HCT116 (cell line): ENCODE data around the gene KLF11. TPM values are rescaled to one million over a fixed set of nuclear protein-coding genes. Genes with fewer than 3 reads are reported as not detected.

ENCODE experiments used
- ATAC-seq: fragments of 200-7000 bp; cut with Tn5 transposase; 2 replicates; pipeline ENCODE4 v1.9.1; 2020; ENCODE audit warnings: mild to moderate bottlenecking, moderate library complexity
- BruUV-seq: library from RNA; stranded (reverse); fragments of 400-500 nt; replicated peaks from 2 replicates; lab custom pipeline; 2021; lab: Mats Ljungman, UMichigan
- CTCF ChIA-PET: fragments of 300-600 bp; sonication (Branson Sonifier 250); formaldehyde crosslinking; loops from one replicate; lab custom pipeline; 2021; ENCODE audit warnings: antibody characterized with exemption; lab: Charles Lee
- POLR2A ChIA-PET: fragments of 300-600, 350-600 bp; sonication (Branson Sonifier 250); formaldehyde crosslinking; loops from one replicate; lab custom pipeline; 2021; ENCODE audit warnings: antibody characterized with exemption; lab: Charles Lee
- RAD21 ChIA-PET, 2 experiments: fragments of 300-600 bp; sonication (Branson Sonifier 250); formaldehyde crosslinking; loops; one replicate each; lab custom pipeline; 2023; ENCODE audit warnings: low total read pairs in 2 of 2; ENCODE audit not compliant: uncharacterized antibody in 2 of 2, unreplicated experiment in 2 of 2, low non-redundant PET in 1 of 2; lab: Charles Lee
- DNase-seq: peaks from one replicate; pipeline ENCODE4 v3.0.0-alpha.2; 2010; ENCODE audit warnings: low read depth, low spot score
- H2AFZ ChIP-seq: fragments of 200-600 bp; shearing (Covaris generic), sonication (generic); 2 replicates; pipeline ENCODE4 v1.6.1; 2017; ENCODE audit warnings: low read depth, mixed run types, mixed read lengths, antibody characterized with exemption, low read length; ENCODE audit not compliant: poor library complexity, severe bottlenecking
- H3K27ac ChIP-seq: 2 replicates; pipeline ENCODE4 v1.5.1; 2012; ENCODE audit warnings: low read depth, low read length
- H3K27me3 ChIP-seq: fragments of 200-600 bp; sonication (generic); 2 replicates; pipeline ENCODE4 v1.6.1; 2016; ENCODE audit warnings: mixed run types, low read length, mixed read lengths; ENCODE audit not compliant: insufficient read depth
- H3K36me3 ChIP-seq, 2 experiments: fragments of 200-500 bp in 1 of 2; fragments of 200-600 bp in 1 of 2; sonication (Bioruptor generic) in 1 of 2; sonication (generic) in 1 of 2; 2 replicates each; pipeline versions ENCODE4 v1.5.1 to v1.6.1; 2014 to 2016; ENCODE audit warnings: low read length in 2 of 2, inconsistent platforms in 1 of 2, mixed read lengths in 1 of 2, mixed run types in 1 of 2; ENCODE audit not compliant: insufficient read depth in 2 of 2, control insufficient read depth in 1 of 2
- H3K4me1 ChIP-seq, 2 experiments: fragments of 200-600 bp in 1 of 2; sonication (generic) in 1 of 2; 2 replicates each; pipeline versions ENCODE4 v1.5.1 to v1.6.1; 2012 to 2017; ENCODE audit warnings: low read length in 2 of 2, inconsistent platforms in 1 of 2, mild to moderate bottlenecking in 1 of 2, mixed read lengths in 1 of 2, mixed run types in 1 of 2, moderate library complexity in 1 of 2; ENCODE audit not compliant: insufficient read depth in 2 of 2, control insufficient read depth in 1 of 2
- H3K4me2 ChIP-seq: fragments of 200-600 bp; sonication (generic); 2 replicates; pipeline ENCODE4 v1.6.1; 2017; ENCODE audit warnings: mixed run types, low read length, mixed read lengths
- H3K4me3 ChIP-seq, 2 experiments: fragments of 200-600 bp in 1 of 2; sonication (generic) in 1 of 2; replicated peaks in 1 of 2; 2 replicates each; pipeline ENCODE4 v1.5.1; 2011 to 2016; ENCODE audit warnings: low read length in 2 of 2, control low read depth in 1 of 2, low read depth in 1 of 2, mild to moderate bottlenecking in 1 of 2, mixed read lengths in 1 of 2, mixed run types in 1 of 2
- H3K79me2 ChIP-seq: fragments of 200-600 bp; sonication (generic); 2 replicates; pipeline ENCODE4 v1.6.1; 2017; ENCODE audit warnings: mild to moderate bottlenecking, mixed run types, low read length, moderate library complexity, mixed read lengths; ENCODE audit not compliant: insufficient read depth
- H3K9ac ChIP-seq: fragments of 200-600 bp; sonication (generic); 2 replicates; pipeline ENCODE4 v1.6.1; 2016; ENCODE audit warnings: low read length, mixed read lengths
- H3K9me2 ChIP-seq: fragments of 200-600 bp; sonication (generic), shearing (Covaris generic); 2 replicates; pipeline ENCODE4 v1.6.1; 2017; ENCODE audit warnings: mixed run types, mild to moderate bottlenecking, moderate library complexity; ENCODE audit not compliant: insufficient read depth
- H3K9me3 ChIP-seq, 2 experiments: fragments of 200-500 bp in 1 of 2; fragments of 200-600 bp in 1 of 2; sonication (Bioruptor generic) in 1 of 2; sonication (generic) in 1 of 2; 2 replicates each; pipeline ENCODE4 v1.6.1; 2014 to 2017; ENCODE audit warnings: low read length in 2 of 2, mixed read lengths in 2 of 2, inconsistent platforms in 1 of 2, low read depth in 1 of 2, mild to moderate bottlenecking in 1 of 2, mixed run types in 1 of 2, moderate library complexity in 1 of 2; ENCODE audit not compliant: control insufficient read depth in 1 of 2, insufficient read depth in 1 of 2
- H4K20me1 ChIP-seq: fragments of 200-600 bp; sonication (generic), shearing (Covaris generic); 2 replicates; pipeline ENCODE4 v1.6.1; 2017; ENCODE audit warnings: mixed run types, mild to moderate bottlenecking, moderate library complexity; ENCODE audit not compliant: insufficient read depth
- ATF3 ChIP-seq: IDR thresholded peaks from 2 replicates; pipeline ENCODE4 v1.6.1; 2012
- CTCF ChIP-seq, 3 experiments: fragments of 200-600 bp in 1 of 3; sonication (generic) in 1 of 3; IDR thresholded peaks in 2 of 3; conservative IDR thresholded peaks in 1 of 3; 2 replicates each; pipeline ENCODE4 v1.5.1; 2012 to 2017; ENCODE audit warnings: low read depth in 2 of 3, low read length in 2 of 3, antibody characterized with exemption in 1 of 3, borderline replicate concordance in 1 of 3, control low read depth in 1 of 3, mild to moderate bottlenecking in 1 of 3, mixed read lengths in 1 of 3, mixed run types in 1 of 3, moderate library complexity in 1 of 3; ENCODE audit not compliant: insufficient read depth in 1 of 3
- EGR1 ChIP-seq: IDR thresholded peaks from 2 replicates; pipeline ENCODE4 v1.6.1; 2012; ENCODE audit warnings: low read depth
- ELF1 ChIP-seq: IDR thresholded peaks from 2 replicates; pipeline ENCODE4 v1.6.1; 2012; ENCODE audit warnings: low read depth, borderline replicate concordance
- EZH2 ChIP-seq: fragments of 200-600 bp; sonication (generic); IDR thresholded peaks from 2 replicates; pipeline ENCODE4 v1.6.1; 2017; ENCODE audit warnings: antibody characterized with exemption, mixed run types
- EZH2phosphoT487 ChIP-seq: fragments of 200-600 bp; IDR thresholded peaks from 2 replicates; pipeline ENCODE4 v1.6.1; 2018; ENCODE audit warnings: antibody characterized with exemption, borderline replicate concordance
- JUND ChIP-seq: IDR thresholded peaks from 2 replicates; pipeline ENCODE4 v1.6.1; 2012
- MAX ChIP-seq: IDR thresholded peaks from 2 replicates; pipeline ENCODE4 v1.6.1; 2012
- POLR2AphosphoS5 ChIP-seq: IDR thresholded peaks from 2 replicates; pipeline ENCODE4 v1.6.1; 2011; ENCODE audit warnings: mild to moderate bottlenecking, low read depth, low read length, moderate library complexity
- RAD21 ChIP-seq: IDR thresholded peaks from 2 replicates; pipeline ENCODE4 v1.6.1; 2012; ENCODE audit warnings: low read depth, mild to moderate bottlenecking
- REST ChIP-seq: IDR thresholded peaks from 2 replicates; pipeline ENCODE4 v1.6.1; 2012; ENCODE audit warnings: low read depth
- TCF7L2 ChIP-seq: IDR thresholded peaks from 2 replicates; pipeline ENCODE4 v1.7.0; 2011; ENCODE audit warnings: borderline replicate concordance, inconsistent platforms; ENCODE audit not compliant: insufficient read depth, insufficient read length; ENCODE audit errors: extremely low read depth
- YY1 ChIP-seq: IDR thresholded peaks from 2 replicates; pipeline ENCODE4 v1.6.1; 2011; ENCODE audit warnings: low read length, low read depth, moderate library complexity, mild to moderate bottlenecking; ENCODE audit not compliant: insufficient replicate concordance; ENCODE audit errors: extremely low read depth
- ZNF274 ChIP-seq: fragments of 200-500 bp; sonication (Bioruptor generic); IDR thresholded peaks from 2 replicates; pipeline ENCODE4 v1.6.1; 2014; ENCODE audit warnings: mild to moderate bottlenecking, low read depth, low read length, inconsistent platforms
- intact Hi-C: fragments of 100-400 bp; cut with micrococcal nuclease; formaldehyde crosslinking; loops from 2 replicates; pipeline ENCODE4 v1.10.0; 2022
- total RNA-seq: library from RNA; stranded (reverse); gene quantifications from one replicate; pipeline ENCODE4 v1.2.1, GENCODE V29; 2021; ENCODE audit not compliant: unreplicated experiment

The KLF11 gene
- total RNA-seq, 1 experiment from 2014 or later, result 9.0 TPM

- Histone ChIP-seq H3K36me3 (no peaks in the 10 kb centered on the region), H3K9me3 (peaks cover 4 to 8% of the 10 kb centered on the region in 2 experiments; a peak in 1 of 4 replicates), H3K4me2 (no peak overlapping the region), H3K27ac (no peak overlapping the region), H3K79me2 (no peaks in the 10 kb centered on the region), H4K20me1 (no peaks in the 10 kb centered on the region), H3K4me3 (no peak overlapping the region), H2AFZ (no peak overlapping the region), H3K9me2 (no peaks in the 10 kb centered on the region), H3K9ac (no peak overlapping the region), H3K4me1 (peaks cover 2 to 30% of the 10 kb centered on the region in 2 experiments; a peak in 2 of 4 replicates)
- ChIA-PET POLR2A (no interaction called here), RAD21 (no interaction called here), CTCF (no interaction called here)
- DNase-seq (no peak), ATAC-seq (no peak)
- BruUV-seq, result no TSS peak
- TF ChIP-seq MAX (no peak), REST (no peak), CTCF (IDR thresholded peaks at IDR 0.05 in 2 of 3, conservative IDR thresholded peaks at IDR 0.05 in 1 of 3; ENCODE audit: borderline replicate concordance in 1 of 3, insufficient read depth in 1 of 3, low read depth in 2 of 3, low read length in 2 of 3) (no peak), ATF3 (no peak), EZH2 (no peak), TCF7L2 (no peak), POLR2AphosphoS5 (no peak), YY1 (no peak), EGR1 (no peak), RAD21 (no peak), EZH2phosphoT487 (no peak), ELF1 (no peak), ZNF274 (no peak), JUND (no peak)
- TF ChIP-seq, all 23 proteins: peak for 0
- intact Hi-C loops, result no loop called here
- no peaks in the 10 kb centered on the region for H3K27me3 ChIP-seq
Observed at GRCh38 chr2:10038716-10039115, 4.6 kb upstream of the KLF11 start.
